B cell (primary cell): ENCODE data around the gene KLHDC8A.

Experiments used
- CTCF ChIP-seq: fragments of 200-600 bp; IDR thresholded peaks from one replicate; pipeline ENCODE4 v1.8.0; 2022; ENCODE audit warnings: antibody characterized with exemption, mild to moderate bottlenecking
- EZH2 ChIP-seq: IDR thresholded peaks from 2 replicates; pipeline ENCODE4 v1.6.1; 2012; ENCODE audit warnings: borderline replicate concordance, low read depth, mild to moderate bottlenecking, moderate library complexity, low read length; ENCODE audit not compliant: insufficient read depth, poor library complexity, severe bottlenecking

DNA sequence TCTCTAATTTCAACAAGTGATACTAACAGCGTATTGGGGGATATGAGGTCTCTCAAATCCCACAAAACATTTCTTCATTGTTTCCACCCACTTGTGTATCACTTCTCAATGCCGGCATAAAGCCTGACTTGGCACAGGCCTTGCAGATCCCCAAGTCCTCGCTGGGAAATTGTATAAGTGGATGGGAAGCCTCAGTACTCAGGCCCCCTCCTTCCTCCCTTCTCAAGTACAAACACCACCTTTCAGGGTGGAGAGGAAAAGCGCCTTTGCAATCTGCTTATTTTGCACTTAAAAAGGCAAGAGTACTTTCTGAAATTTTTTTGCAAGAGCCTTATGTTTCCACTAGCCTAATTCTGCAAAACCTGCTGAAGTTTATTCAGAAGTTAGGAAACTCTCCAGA is 25.8 kb upstream of the KLHDC8A start:
- TF ChIP-seq CTCF (no peak), EZH2 (no peak)
